ENCODE results near the gene TXNRD2.
"Not testable (repeated sequence)": the region's sequence is repeated elsewhere in the genome, so short reads cannot be mapped to it uniquely, and the experiment has no call there.

Gene TXNRD2

GRCh38 chr22:19932367-19933206 lies 9.0 kb downstream of the TXNRD2 start:
- no peak overlapping the region for H3K27ac Mint-ChIP-seq
- no peak overlapping the region for H3K4me3 Mint-ChIP-seq
- H3K27me3 Mint-ChIP-seq (ENCODE audit: low read depth): no peaks in the 10 kb centered on the region
- H3K9me3 Mint-ChIP-seq: peaks cover 16% of the 10 kb centered on the region
- peaks cover 17% of the 10 kb centered on the region for H3K36me3 Mint-ChIP-seq (ENCODE audit: low read depth)
- no peaks in the 10 kb centered on the region for H3K4me1 Mint-ChIP-seq (ENCODE audit: low read depth)

- no peak overlapping the region for H3K27ac Mint-ChIP-seq
- peaks cover 11% of the 10 kb centered on the region for H3K36me3 Mint-ChIP-seq (ENCODE audit: low read depth)
- no peak overlapping the region for H3K4me3 Mint-ChIP-seq
- peaks cover 13% of the 10 kb centered on the region for H3K9me3 Mint-ChIP-seq
- no peaks in the 10 kb centered on the region for H3K4me1 Mint-ChIP-seq (ENCODE audit: low read depth)
- no peaks in the 10 kb centered on the region for H3K27me3 Mint-ChIP-seq (ENCODE audit: low read depth)
These were observed 10.1 kb downstream of the TXNRD2 start for GRCh38 chr22:19931514-19931913.

GRCh38 chr22:19930551-19931486 lies 10.8 kb downstream of the TXNRD2 start:
- Mint-ChIP-seq H3K9me3 (peaks cover 7% of the 10 kb centered on the region), H3K4me3 (peak overlapping the region; percentile 30), H3K27me3 (ENCODE audit: low read depth) (no peaks in the 10 kb centered on the region), H3K4me1 (ENCODE audit: low read depth) (no peaks in the 10 kb centered on the region), H3K36me3 (ENCODE audit: low read depth) (peaks cover 6% of the 10 kb centered on the region), H3K27ac (no peak overlapping the region)

GRCh38 chr22:19929586-19930550 lies 11.8 kb downstream of the TXNRD2 start:
- no peak overlapping the region for H3K27ac Mint-ChIP-seq
- H3K27me3 Mint-ChIP-seq (ENCODE audit: low read depth): no peaks in the 10 kb centered on the region
- no peaks in the 10 kb centered on the region for H3K4me1 Mint-ChIP-seq (ENCODE audit: low read depth)
- H3K9me3 Mint-ChIP-seq: no peaks in the 10 kb centered on the region
- H3K36me3 Mint-ChIP-seq (ENCODE audit: low read depth): no peaks in the 10 kb centered on the region
- peak overlapping the region; percentile 30 for H3K4me3 Mint-ChIP-seq

- no peaks in the 10 kb centered on the region for H3K4me1 Mint-ChIP-seq (ENCODE audit: low read depth)
- H3K27me3 Mint-ChIP-seq (ENCODE audit: low read depth): no peaks in the 10 kb centered on the region
- H3K36me3 Mint-ChIP-seq (ENCODE audit: low read depth): peaks cover 2% of the 10 kb centered on the region
- H3K9me3 Mint-ChIP-seq: no peaks in the 10 kb centered on the region
- no peak overlapping the region for H3K4me3 Mint-ChIP-seq
- no peak overlapping the region for H3K27ac Mint-ChIP-seq
These were observed 13.4 kb downstream of the TXNRD2 start for GRCh38 chr22:19928207-19928606.

- Mint-ChIP-seq H3K9me3 (no peaks in the 10 kb centered on the region), H3K4me1 (ENCODE audit: low read depth) (no peaks in the 10 kb centered on the region), H3K27me3 (ENCODE audit: low read depth) (no peaks in the 10 kb centered on the region), H3K4me3 (no peak overlapping the region), H3K36me3 (ENCODE audit: low read depth) (peaks cover 2% of the 10 kb centered on the region), H3K27ac (no peak overlapping the region)
These were observed 13.9 kb downstream of the TXNRD2 start for GRCh38 chr22:19927696-19928095.

GRCh38 chr22:19926028-19926427 lies 15.6 kb downstream of the TXNRD2 start:
- not testable (repeated sequence) for H3K9me3 Mint-ChIP-seq; H3K27me3 Mint-ChIP-seq (ENCODE audit: low read depth); H3K36me3 Mint-ChIP-seq (ENCODE audit: low read depth); H3K4me1 Mint-ChIP-seq (ENCODE audit: low read depth); H3K27ac Mint-ChIP-seq; H3K4me3 Mint-ChIP-seq

GRCh38 chr22:19923914-19924513 lies 17.6 kb downstream of the TXNRD2 start:
- Mint-ChIP-seq H3K9me3 (no peaks in the 10 kb centered on the region), H3K4me1 (ENCODE audit: low read depth) (no peaks in the 10 kb centered on the region), H3K27ac (no peak overlapping the region), H3K27me3 (ENCODE audit: low read depth) (no peaks in the 10 kb centered on the region), H3K4me3 (no peak overlapping the region), H3K36me3 (ENCODE audit: low read depth) (peaks cover 2% of the 10 kb centered on the region)

GRCh38 chr22:19921544-19922081 lies 20.0 kb downstream of the TXNRD2 start:
- H3K36me3 Mint-ChIP-seq (ENCODE audit: low read depth): peaks cover 2% of the 10 kb centered on the region
- no peaks in the 10 kb centered on the region for H3K9me3 Mint-ChIP-seq
- H3K4me3 Mint-ChIP-seq: no peak overlapping the region

GRCh38 chr22:19919701-19920363 lies 21.8 kb downstream of the TXNRD2 start:
- H3K4me1 Mint-ChIP-seq (ENCODE audit: low read depth): no peaks in the 10 kb centered on the region
- peaks cover 3% of the 10 kb centered on the region for H3K36me3 Mint-ChIP-seq (ENCODE audit: low read depth)
- no peak overlapping the region for H3K27ac Mint-ChIP-seq
- H3K4me3 Mint-ChIP-seq: no peak overlapping the region
- no peaks in the 10 kb centered on the region for H3K9me3 Mint-ChIP-seq
- H3K27me3 Mint-ChIP-seq (ENCODE audit: low read depth): no peaks in the 10 kb centered on the region

More at GRCh38 chr22:19921544-19922081, 20.0 kb downstream of the TXNRD2 start:
- H3K27me3 Mint-ChIP-seq (ENCODE audit: low read depth): no peaks in the 10 kb centered on the region
- no peaks in the 10 kb centered on the region for H3K4me1 Mint-ChIP-seq (ENCODE audit: low read depth)
- H3K27ac Mint-ChIP-seq: no peak overlapping the region

- H3K27ac Mint-ChIP-seq: no peak overlapping the region
- H3K4me1 Mint-ChIP-seq (ENCODE audit: low read depth): no peaks in the 10 kb centered on the region
- no peak overlapping the region for H3K4me3 Mint-ChIP-seq
- H3K27me3 Mint-ChIP-seq (ENCODE audit: low read depth): no peaks in the 10 kb centered on the region
- H3K36me3 Mint-ChIP-seq (ENCODE audit: low read depth): peaks cover 12% of the 10 kb centered on the region
- H3K9me3 Mint-ChIP-seq: no peaks in the 10 kb centered on the region
These were observed 23.1 kb downstream of the TXNRD2 start for GRCh38 chr22:19918332-19919106.

- Mint-ChIP-seq H3K4me3 (no peak overlapping the region), H3K27ac (no peak overlapping the region), H3K27me3 (ENCODE audit: low read depth) (no peaks in the 10 kb centered on the region), H3K4me1 (ENCODE audit: low read depth) (no peaks in the 10 kb centered on the region), H3K9me3 (no peaks in the 10 kb centered on the region), H3K36me3 (ENCODE audit: low read depth) (peaks cover 13% of the 10 kb centered on the region)
These were observed 24.1 kb downstream of the TXNRD2 start for GRCh38 chr22:19917389-19918138.
